ENCODE results near the gene CDK16. TPM values are rescaled to one million over a fixed set of nuclear protein-coding genes. Genes with fewer than 3 reads are reported as not detected.
A peak's percentile ranks its signal among the peaks of the same experiment; 100 is the strongest.

The CDK16 gene
- total RNA-seq, 4 donors from 2014 or later = 118 to 188 (median 154) TPM

GRCh38 chrX:47176101-47176740 lies 42.3 kb upstream of the CDK16 start:
- H3K27ac ChIP-seq = no peak overlapping the region
- peak in 1 of 3 donors; percentile 33 for DNase-seq
- no peaks in the 10 kb centered on the region for H3K4me1 ChIP-seq
- no peaks in the 10 kb centered on the region for H3K9me3 ChIP-seq
- no peak for TF ChIP-seq POLR2A (IDR thresholded peaks at IDR 0.05)
- TF ChIP-seq, protein P1, sequence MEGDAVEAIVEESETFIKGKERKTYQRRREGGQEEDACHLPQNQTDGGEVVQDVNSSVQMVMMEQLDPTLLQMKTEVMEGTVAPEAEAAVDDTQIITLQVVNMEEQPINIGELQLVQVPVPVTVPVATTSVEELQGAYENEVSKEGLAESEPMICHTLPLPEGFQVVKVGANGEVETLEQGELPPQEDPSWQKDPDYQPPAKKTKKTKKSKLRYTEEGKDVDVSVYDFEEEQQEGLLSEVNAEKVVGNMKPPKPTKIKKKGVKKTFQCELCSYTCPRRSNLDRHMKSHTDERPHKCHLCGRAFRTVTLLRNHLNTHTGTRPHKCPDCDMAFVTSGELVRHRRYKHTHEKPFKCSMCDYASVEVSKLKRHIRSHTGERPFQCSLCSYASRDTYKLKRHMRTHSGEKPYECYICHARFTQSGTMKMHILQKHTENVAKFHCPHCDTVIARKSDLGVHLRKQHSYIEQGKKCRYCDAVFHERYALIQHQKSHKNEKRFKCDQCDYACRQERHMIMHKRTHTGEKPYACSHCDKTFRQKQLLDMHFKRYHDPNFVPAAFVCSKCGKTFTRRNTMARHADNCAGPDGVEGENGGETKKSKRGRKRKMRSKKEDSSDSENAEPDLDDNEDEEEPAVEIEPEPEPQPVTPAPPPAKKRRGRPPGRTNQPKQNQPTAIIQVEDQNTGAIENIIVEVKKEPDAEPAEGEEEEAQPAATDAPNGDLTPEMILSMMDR (IDR thresholded peaks at IDR 0.05) = no peak
- no peak overlapping the region for H3K4me3 ChIP-seq
- peaks cover 0 to 83% (median 0%) of the 10 kb centered on the region in 3 donors for H3K36me3 ChIP-seq
- no peaks in the 10 kb centered on the region for H3K27me3 ChIP-seq

- TF ChIP-seq, protein P1 (IDR thresholded peaks at IDR 0.05) = no peak
- TF ChIP-seq POLR2A (IDR thresholded peaks at IDR 0.05) = no peak
- H3K36me3 ChIP-seq = peaks cover 0 to 84% (median 0%) of the 10 kb centered on the region in 3 donors
- DNase-seq = peak in 1 of 3 donors; percentile 22
- H3K27me3 ChIP-seq = no peaks in the 10 kb centered on the region
- no peak overlapping the region for H3K4me3 ChIP-seq
- H3K4me1 ChIP-seq = no peaks in the 10 kb centered on the region
- H3K9me3 ChIP-seq = no peaks in the 10 kb centered on the region
- no peak overlapping the region for H3K27ac ChIP-seq
Observed at GRCh38 chrX:47177079-47177478, 41.4 kb upstream of the CDK16 start.

GRCh38 chrX:47178337-47178736 lies 40.1 kb upstream of the CDK16 start:
- Histone ChIP-seq H3K27me3 (no peaks in the 10 kb centered on the region), H3K27ac (no peak overlapping the region), H3K9me3 (no peaks in the 10 kb centered on the region), H3K4me1 (no peaks in the 10 kb centered on the region), H3K4me3 (no peak overlapping the region), H3K36me3 (peaks cover 0 to 84% (median 0%) of the 10 kb centered on the region in 3 donors)
- TF ChIP-seq, protein P1 (IDR thresholded peaks at IDR 0.05) = no peak
- no peak for TF ChIP-seq POLR2A (IDR thresholded peaks at IDR 0.05)
- peak in 1 of 3 donors; percentile 38 for DNase-seq

GRCh38 chrX:47179221-47179927 lies 39.1 kb upstream of the CDK16 start:
- no peak for TF ChIP-seq POLR2A (IDR thresholded peaks at IDR 0.05)
- TF ChIP-seq, protein P1 (IDR thresholded peaks at IDR 0.05) = no peak
- H3K36me3 ChIP-seq = peaks cover 0 to 83% (median 0%) of the 10 kb centered on the region in 3 donors
- no peak for DNase-seq
- H3K27me3 ChIP-seq = no peaks in the 10 kb centered on the region
- no peak overlapping the region for H3K4me3 ChIP-seq
- H3K9me3 ChIP-seq = no peaks in the 10 kb centered on the region
- H3K27ac ChIP-seq = no peak overlapping the region
- no peaks in the 10 kb centered on the region for H3K4me1 ChIP-seq

DNA sequence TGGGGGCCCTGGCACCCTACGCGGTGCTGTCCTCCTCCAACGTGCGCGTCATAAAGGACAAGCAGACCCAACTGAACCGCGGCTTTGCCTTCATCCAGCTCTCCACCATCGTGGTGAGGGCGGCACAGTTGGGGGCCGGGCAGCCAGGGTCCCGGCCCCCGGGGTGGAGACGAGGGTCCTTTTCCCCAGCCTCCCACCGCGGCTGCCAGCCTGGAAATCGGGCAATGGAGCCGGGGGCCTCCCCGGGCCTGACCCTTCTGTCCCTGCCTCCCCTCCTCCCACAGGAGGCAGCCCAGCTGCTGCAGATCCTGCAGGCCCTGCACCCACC lies 38.6 kb upstream of the CDK16 start:
- DNase-seq = peak in 1 of 3 donors; percentile 38
- H3K27me3 ChIP-seq = no peaks in the 10 kb centered on the region
- TF ChIP-seq POLR2A (IDR thresholded peaks at IDR 0.05) = no peak
- TF ChIP-seq, protein P1 (IDR thresholded peaks at IDR 0.05) = no peak
- peaks cover 0 to 86% (median 0%) of the 10 kb centered on the region in 3 donors for H3K36me3 ChIP-seq
- H3K4me3 ChIP-seq = no peak overlapping the region
- no peaks in the 10 kb centered on the region for H3K9me3 ChIP-seq
- H3K27ac ChIP-seq = no peak overlapping the region
- H3K4me1 ChIP-seq = no peaks in the 10 kb centered on the region
